H1 (cell line): ENCODE data around the gene DDI2.

Experiments used
- CHD2 ChIP-seq: IDR thresholded peaks from 2 replicates; pipeline ENCODE4 v1.6.1; 2012; ENCODE audit warnings: low read length, improper control_type of control experiment
- CREB1 ChIP-seq: IDR thresholded peaks from 2 replicates; pipeline ENCODE4 v1.6.1; 2012; ENCODE audit warnings: inconsistent platforms
- CTBP2 ChIP-seq: IDR thresholded peaks from 2 replicates; pipeline ENCODE4 v1.7.0; 2011; ENCODE audit warnings: borderline replicate concordance, mild to moderate bottlenecking, moderate library complexity, mixed read lengths, low read length; ENCODE audit not compliant: insufficient read depth, insufficient read length
- EGR1 ChIP-seq: IDR thresholded peaks from 2 replicates; pipeline ENCODE4 v1.6.1; 2011; ENCODE audit warnings: low read depth, low read length, borderline replicate concordance
- EP300 ChIP-seq, 2 experiments: IDR thresholded peaks; 1 replicate in 1 of 2; 2 replicates in 1 of 2; pipeline ENCODE4 v1.6.1; 2011 to 2012; ENCODE audit warnings: low read depth in 2 of 2, low read length in 2 of 2, mild to moderate bottlenecking in 2 of 2, borderline replicate concordance in 1 of 2, inconsistent platforms in 1 of 2, moderate library complexity in 1 of 2
- JUND ChIP-seq: IDR thresholded peaks from 2 replicates; pipeline ENCODE4 v1.6.1; 2011; ENCODE audit warnings: mild to moderate bottlenecking, improper control_type of control experiment, low read length
- POLR2A ChIP-seq, 2 experiments: IDR thresholded peaks; 1 replicate in 1 of 2; 2 replicates in 1 of 2; pipeline ENCODE4 v1.6.1; 2011; ENCODE audit warnings: low read depth in 2 of 2, low read length in 2 of 2, mild to moderate bottlenecking in 2 of 2; ENCODE audit errors: control extremely low read depth in 1 of 2
- RNF2 ChIP-seq: fragments of 200-900, 300-1000 bp; sonication (generic); IDR thresholded peaks from 2 replicates; pipeline ENCODE4 v1.7.1; 2016; ENCODE audit warnings: borderline replicate concordance, low read depth, mild to moderate bottlenecking, antibody characterized with exemption, low read length; ENCODE audit not compliant: poor library complexity, severe bottlenecking; ENCODE audit errors: missing control alignments
- SRF ChIP-seq: IDR thresholded peaks from 2 replicates; pipeline ENCODE4 v1.6.1; 2011; ENCODE audit warnings: mild to moderate bottlenecking, low read depth, low read length, moderate library complexity
- SUZ12 ChIP-seq: fragments of 200-600 bp; sonication (generic); IDR thresholded peaks from 2 replicates; pipeline ENCODE4 v1.6.1; 2012; ENCODE audit warnings: mild to moderate bottlenecking, inconsistent platforms, low read length, moderate library complexity, mixed read lengths
- TEAD4 ChIP-seq: IDR thresholded peaks from 2 replicates; pipeline ENCODE4 v1.6.1; 2012; ENCODE audit warnings: low read depth, low read length, inconsistent platforms, mixed read lengths
- TF ChIP-seq, protein P1 (sequence below): IDR thresholded peaks from 2 replicates; pipeline ENCODE4 v1.6.1; 2012; ENCODE audit warnings: low read length, inconsistent platforms
- TF ChIP-seq, protein P2 (sequence below): IDR thresholded peaks from 2 replicates; pipeline ENCODE4 v1.6.1; 2012; ENCODE audit warnings: inconsistent platforms
- TF ChIP-seq, protein P3 (sequence below), 3 experiments: IDR thresholded peaks; 1 replicate in 2 of 3; 2 replicates in 1 of 3; pipeline versions ENCODE4 v1.5.1 to v1.6.1; 2011; ENCODE audit warnings: low read length in 3 of 3, mild to moderate bottlenecking in 3 of 3, inconsistent platforms in 2 of 3, low read depth in 1 of 3, moderate library complexity in 1 of 3; ENCODE audit not compliant: insufficient read depth in 1 of 3; ENCODE audit errors: control extremely low read depth in 1 of 3

DNA sequence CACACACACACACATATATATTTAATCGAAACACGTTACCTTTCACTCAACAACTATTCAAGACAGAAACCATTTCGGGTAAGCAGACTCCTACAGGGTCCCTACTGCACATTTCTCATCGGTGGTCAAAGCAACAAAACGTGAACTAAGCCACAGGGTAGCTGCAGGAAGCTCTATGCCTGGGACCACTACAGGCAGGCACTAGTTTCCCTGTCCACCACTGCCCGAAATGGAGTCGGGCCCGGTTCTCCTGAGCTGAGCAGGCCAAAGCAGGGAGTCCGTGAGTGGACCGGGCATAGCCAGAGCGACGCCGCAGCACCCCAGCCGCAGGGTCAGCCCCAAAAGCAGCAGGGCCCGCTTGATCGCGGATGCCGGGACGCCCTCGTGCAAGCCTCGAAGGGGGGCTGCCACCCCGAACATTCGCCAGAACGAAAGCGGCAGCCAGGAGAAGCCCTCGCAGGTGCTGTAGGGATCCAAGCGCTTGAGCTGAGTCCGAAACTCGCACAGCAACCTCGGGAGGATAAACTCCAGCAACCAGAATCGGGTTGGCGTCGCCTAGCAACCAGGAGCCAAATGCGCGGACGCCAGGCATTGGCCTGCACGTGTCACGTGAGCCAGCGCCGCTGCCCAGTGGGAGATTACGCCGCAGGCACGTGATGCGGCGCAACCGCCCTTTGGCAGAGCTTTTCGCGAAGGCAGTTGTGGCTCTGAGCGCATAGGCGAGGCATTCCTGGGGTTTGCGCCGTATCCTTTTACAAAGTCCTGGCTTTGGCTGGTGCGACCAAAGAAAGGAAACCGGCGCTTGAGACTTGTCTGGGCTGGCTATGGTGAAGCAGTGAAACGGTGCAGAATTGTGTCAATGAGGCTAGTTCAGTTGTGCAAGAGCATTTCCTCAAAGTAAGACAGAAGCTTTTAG, 13.9 kb upstream of the DDI2 start:
- TF ChIP-seq, protein P1, sequence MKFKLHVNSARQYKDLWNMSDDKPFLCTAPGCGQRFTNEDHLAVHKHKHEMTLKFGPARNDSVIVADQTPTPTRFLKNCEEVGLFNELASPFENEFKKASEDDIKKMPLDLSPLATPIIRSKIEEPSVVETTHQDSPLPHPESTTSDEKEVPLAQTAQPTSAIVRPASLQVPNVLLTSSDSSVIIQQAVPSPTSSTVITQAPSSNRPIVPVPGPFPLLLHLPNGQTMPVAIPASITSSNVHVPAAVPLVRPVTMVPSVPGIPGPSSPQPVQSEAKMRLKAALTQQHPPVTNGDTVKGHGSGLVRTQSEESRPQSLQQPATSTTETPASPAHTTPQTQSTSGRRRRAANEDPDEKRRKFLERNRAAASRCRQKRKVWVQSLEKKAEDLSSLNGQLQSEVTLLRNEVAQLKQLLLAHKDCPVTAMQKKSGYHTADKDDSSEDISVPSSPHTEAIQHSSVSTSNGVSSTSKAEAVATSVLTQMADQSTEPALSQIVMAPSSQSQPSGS, result no peak
- TF ChIP-seq, protein P2, sequence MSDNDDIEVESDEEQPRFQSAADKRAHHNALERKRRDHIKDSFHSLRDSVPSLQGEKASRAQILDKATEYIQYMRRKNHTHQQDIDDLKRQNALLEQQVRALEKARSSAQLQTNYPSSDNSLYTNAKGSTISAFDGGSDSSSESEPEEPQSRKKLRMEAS, result peak; percentile 100
- no peak for TF ChIP-seq SRF
- no peak for TF ChIP-seq SUZ12
- TF ChIP-seq TEAD4, result peak; percentile 64; the same call in 1 of the 2 replicates
- TF ChIP-seq RNF2, result no peak
- no peak for TF ChIP-seq JUND
- TF ChIP-seq, protein P3, sequence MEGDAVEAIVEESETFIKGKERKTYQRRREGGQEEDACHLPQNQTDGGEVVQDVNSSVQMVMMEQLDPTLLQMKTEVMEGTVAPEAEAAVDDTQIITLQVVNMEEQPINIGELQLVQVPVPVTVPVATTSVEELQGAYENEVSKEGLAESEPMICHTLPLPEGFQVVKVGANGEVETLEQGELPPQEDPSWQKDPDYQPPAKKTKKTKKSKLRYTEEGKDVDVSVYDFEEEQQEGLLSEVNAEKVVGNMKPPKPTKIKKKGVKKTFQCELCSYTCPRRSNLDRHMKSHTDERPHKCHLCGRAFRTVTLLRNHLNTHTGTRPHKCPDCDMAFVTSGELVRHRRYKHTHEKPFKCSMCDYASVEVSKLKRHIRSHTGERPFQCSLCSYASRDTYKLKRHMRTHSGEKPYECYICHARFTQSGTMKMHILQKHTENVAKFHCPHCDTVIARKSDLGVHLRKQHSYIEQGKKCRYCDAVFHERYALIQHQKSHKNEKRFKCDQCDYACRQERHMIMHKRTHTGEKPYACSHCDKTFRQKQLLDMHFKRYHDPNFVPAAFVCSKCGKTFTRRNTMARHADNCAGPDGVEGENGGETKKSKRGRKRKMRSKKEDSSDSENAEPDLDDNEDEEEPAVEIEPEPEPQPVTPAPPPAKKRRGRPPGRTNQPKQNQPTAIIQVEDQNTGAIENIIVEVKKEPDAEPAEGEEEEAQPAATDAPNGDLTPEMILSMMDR (IDR thresholded peaks at IDR 0.05; ENCODE audit: control extremely low read depth in 1 of 3, insufficient read depth in 1 of 3, low read depth in 1 of 3, low read length in 3 of 3), result no peak
- TF ChIP-seq CREB1, result peak; percentile 60
- TF ChIP-seq EP300 (IDR thresholded peaks at IDR 0.05; ENCODE audit: borderline replicate concordance in 1 of 2, low read depth in 2 of 2, low read length in 2 of 2), result no peak
- 0 out of 3 replicates have a peak, but pooled peaks of 1 of the 2 experiments have one; percentile 34 for TF ChIP-seq POLR2A (IDR thresholded peaks at IDR 0.05; ENCODE audit: control extremely low read depth in 1 of 2, low read depth in 2 of 2, low read length in 2 of 2)
- TF ChIP-seq CTBP2, result no peak
- TF ChIP-seq CHD2, result peak; percentile 76
- TF ChIP-seq EGR1, result no peak
